Measurements from ENCODE around the gene TRIM2.

Gene TRIM2

DNA sequence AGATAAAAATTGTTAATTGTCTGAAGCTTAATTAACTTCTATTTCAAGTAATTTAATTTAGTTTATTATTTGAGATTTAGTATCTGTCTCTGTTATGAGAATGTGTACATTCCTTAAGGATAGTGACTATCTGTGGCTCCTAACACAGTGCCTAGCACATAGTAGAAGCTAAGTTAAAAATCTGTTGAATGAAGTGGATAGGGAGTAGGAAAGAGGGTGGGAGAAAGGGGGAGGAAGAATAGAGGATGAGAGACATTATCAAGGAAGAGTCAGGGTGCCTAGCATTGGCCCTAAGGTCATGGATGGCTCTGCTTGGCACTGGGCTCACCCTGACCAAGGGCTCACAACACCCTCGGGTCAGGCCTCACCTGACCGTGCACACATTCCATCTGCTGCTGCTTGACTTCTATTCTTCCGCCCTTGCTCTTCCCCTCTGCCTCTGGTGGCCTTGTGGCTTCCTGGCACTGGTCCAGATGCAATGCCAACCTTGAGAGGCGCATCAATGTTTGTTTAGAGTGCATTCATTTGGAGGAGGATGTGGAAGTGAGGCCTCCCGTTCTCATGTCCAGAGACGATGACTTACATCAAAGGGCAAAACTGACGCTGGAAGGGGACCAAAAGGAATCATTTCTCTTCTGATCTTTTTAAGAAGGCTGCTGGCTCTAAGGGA lies 42.3 kb downstream of the TRIM2 start:
- H3K27me3 ChIP-seq: no peaks in the 10 kb centered on the region
- no peaks in the 10 kb centered on the region for H3K9me3 ChIP-seq
- peaks cover 0 to 17% (median 10%) of the 10 kb centered on the region in 4 donors for H3K4me1 ChIP-seq
- no peak overlapping the region for H3K4me3 ChIP-seq
- intact Hi-C loops (cut with DNase I; ENCODE audit: low total_unique reads): no loop called here
- H3K27ac ChIP-seq: no peak overlapping the region
- no peaks in the 10 kb centered on the region for H3K36me3 ChIP-seq
- TF ChIP-seq, protein P1, sequence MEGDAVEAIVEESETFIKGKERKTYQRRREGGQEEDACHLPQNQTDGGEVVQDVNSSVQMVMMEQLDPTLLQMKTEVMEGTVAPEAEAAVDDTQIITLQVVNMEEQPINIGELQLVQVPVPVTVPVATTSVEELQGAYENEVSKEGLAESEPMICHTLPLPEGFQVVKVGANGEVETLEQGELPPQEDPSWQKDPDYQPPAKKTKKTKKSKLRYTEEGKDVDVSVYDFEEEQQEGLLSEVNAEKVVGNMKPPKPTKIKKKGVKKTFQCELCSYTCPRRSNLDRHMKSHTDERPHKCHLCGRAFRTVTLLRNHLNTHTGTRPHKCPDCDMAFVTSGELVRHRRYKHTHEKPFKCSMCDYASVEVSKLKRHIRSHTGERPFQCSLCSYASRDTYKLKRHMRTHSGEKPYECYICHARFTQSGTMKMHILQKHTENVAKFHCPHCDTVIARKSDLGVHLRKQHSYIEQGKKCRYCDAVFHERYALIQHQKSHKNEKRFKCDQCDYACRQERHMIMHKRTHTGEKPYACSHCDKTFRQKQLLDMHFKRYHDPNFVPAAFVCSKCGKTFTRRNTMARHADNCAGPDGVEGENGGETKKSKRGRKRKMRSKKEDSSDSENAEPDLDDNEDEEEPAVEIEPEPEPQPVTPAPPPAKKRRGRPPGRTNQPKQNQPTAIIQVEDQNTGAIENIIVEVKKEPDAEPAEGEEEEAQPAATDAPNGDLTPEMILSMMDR (IDR thresholded peaks at IDR 0.05): no peak
- no peak for DNase-seq

DNA sequence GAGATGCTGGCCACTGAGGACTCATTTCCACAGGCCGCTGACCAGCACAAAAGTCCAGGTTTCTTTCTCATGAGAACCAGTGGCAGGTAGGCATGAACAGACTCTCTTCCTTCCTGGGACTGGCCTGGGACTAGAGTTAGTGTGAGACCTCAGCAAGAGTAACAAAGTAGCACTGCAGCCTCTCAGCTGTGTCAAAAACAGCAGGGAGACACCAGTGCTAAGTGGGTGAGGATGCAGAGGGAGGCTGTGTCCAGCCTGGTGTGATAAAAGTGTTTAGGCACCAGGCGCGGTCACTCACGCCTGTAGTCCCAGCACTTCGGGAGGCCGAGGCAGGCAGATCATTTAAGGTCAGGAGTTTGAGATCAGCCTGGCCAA lies 42.9 kb downstream of the TRIM2 start:
- TF ChIP-seq, protein P1 (IDR thresholded peaks at IDR 0.05): no peak
- H3K36me3 ChIP-seq: no peaks in the 10 kb centered on the region
- DNase-seq: no peak
- no peak overlapping the region for H3K4me3 ChIP-seq
- peaks cover 0 to 17% (median 10%) of the 10 kb centered on the region in 4 donors for H3K4me1 ChIP-seq
- intact Hi-C loops (cut with DNase I; ENCODE audit: low total_unique reads): no loop called here
- H3K9me3 ChIP-seq: no peaks in the 10 kb centered on the region
- H3K27ac ChIP-seq: no peak overlapping the region
- H3K27me3 ChIP-seq: no peaks in the 10 kb centered on the region

DNA sequence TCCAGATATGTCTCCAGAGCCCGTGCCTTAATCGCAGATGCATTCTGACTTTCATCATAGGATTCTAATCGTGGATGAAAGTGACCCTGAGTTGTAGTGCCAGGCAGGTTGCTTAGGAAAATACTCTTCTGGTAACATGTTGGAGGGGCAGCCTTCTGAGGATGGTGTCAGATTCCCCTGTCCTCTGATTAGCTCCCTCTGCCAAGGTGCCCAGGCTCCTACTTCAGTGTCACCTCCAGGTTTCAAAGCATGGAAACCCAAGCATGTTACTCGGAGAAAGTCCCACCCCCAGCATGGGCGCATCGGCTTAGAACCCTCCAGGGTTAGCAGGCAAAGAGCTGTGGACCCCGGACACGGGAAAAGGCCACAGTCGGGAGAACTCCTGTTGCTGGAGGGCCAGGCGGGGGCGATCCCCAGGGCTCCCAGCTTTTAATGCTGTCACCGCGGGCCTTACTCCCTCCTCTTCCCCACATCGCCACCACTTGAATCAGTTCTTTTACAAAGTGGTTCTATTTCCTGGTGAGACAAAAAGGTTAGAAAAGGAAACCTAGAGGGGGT lies 44.5 kb downstream of the TRIM2 start:
- TF ChIP-seq, protein P1 (IDR thresholded peaks at IDR 0.05): no peak
- Histone ChIP-seq H3K9me3 (no peaks in the 10 kb centered on the region), H3K4me3 (peak overlapping the region; percentile 57 to 61), H3K27ac (peak overlapping the region; percentile 33 to 68), H3K36me3 (no peaks in the 10 kb centered on the region), H3K4me1 (peaks cover 0 to 17% (median 10%) of the 10 kb centered on the region in 4 donors), H3K27me3 (no peaks in the 10 kb centered on the region)
- no peak for DNase-seq
- intact Hi-C loops (cut with DNase I; ENCODE audit: low total_unique reads): no loop called here

DNA sequence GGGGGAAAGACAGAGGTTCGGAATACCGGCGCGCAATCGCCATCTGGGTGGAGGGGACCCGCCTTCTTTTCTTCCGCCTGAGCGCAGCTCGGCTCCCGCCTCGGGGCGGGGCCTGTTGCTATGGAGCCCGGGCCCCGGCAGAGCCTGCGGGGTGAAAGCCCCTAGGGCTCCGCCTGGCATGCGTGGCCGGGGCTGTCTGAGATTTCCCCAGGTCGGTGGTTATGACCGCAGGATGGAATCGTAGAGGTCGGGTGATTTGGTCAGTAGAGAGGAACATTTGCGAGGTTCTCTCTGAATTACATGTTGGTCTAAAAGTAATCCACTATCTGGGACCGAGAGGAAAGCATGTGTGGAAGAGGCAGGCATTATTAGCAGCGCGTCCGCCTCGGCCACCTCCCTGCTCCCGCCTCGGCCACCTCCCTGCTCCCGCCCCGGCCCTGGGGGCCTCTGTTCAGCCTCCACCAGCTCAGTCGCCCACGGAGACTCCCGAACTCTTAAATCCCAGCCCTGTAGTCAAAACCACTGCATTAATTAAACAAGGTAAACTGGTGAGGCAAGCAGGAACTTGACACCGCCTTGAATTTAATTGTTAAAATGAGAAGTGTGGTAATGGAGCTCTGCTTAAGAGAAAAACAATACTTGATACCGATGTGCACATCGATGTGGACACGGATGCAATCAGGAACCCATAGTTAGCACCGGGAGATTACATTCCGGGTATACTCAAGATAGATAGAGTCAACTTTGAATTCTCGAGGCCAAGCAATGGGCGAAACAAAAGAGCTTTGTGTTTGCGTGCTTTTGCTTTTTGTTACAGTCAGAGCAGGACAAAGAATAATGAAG lies 45.2 kb downstream of the TRIM2 start:
- Histone ChIP-seq H3K27ac (peak overlapping the region; percentile 33 to 68), H3K27me3 (no peaks in the 10 kb centered on the region), H3K36me3 (no peaks in the 10 kb centered on the region), H3K4me3 (peak overlapping the region; percentile 57 to 61), H3K4me1 (peaks cover 0 to 17% (median 10%) of the 10 kb centered on the region in 4 donors), H3K9me3 (no peaks in the 10 kb centered on the region)
- DNase-seq: peak; percentile 49 to 76
- TF ChIP-seq, protein P1 (IDR thresholded peaks at IDR 0.05): no peak
- intact Hi-C loops (cut with DNase I; ENCODE audit: low total_unique reads): no loop called here

DNA sequence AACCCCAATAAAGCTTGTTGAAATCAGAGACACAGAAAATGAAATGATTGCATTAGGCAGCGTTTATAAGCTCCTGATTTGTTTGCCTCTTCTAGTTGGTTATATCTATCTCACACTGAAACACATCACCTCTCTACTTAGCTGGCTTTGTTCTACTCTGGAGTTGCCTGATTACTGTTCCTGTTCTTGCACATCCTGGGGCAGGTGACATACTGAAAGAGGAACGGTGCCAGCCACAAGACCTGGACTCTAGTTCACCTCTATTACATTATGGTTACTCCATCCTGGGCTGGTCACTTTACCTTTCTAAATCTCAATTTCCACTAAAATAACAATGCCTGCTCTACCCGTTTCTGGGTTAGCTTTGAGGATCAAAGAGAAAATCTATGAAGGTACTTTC lies 47.9 kb downstream of the TRIM2 start:
- no peaks in the 10 kb centered on the region for H3K9me3 ChIP-seq
- TF ChIP-seq, protein P1 (IDR thresholded peaks at IDR 0.05): no peak
- H3K4me1 ChIP-seq: peaks cover 0 to 20% (median 10%) of the 10 kb centered on the region in 4 donors
- no peaks in the 10 kb centered on the region for H3K36me3 ChIP-seq
- no peak overlapping the region for H3K4me3 ChIP-seq
- DNase-seq: no peak
- intact Hi-C loops (cut with DNase I; ENCODE audit: low total_unique reads): no loop called here
- H3K27me3 ChIP-seq: no peaks in the 10 kb centered on the region
- no peak overlapping the region for H3K27ac ChIP-seq

Measured in tibial artery (tissue), 4 donors.